HPDE6-E6E7 (cell line): ENCODE results near the gene CKB.

Source experiments
- DNase-seq: peaks from one replicate; pipeline ENCODE4 v3.0.0; 2011; ENCODE audit warnings: missing footprints; ENCODE audit errors: extremely low spot score

The CKB gene

GRCh38 chr14:103488071-103488470 is 34.6 kb downstream of the CKB start:
- DNase-seq: no peak

- no peak for DNase-seq
Measured at GRCh38 chr14:103485504-103485903, 37.1 kb downstream of the CKB start.

- DNase-seq: peak; percentile 66
Measured at GRCh38 chr14:103483600-103483999, 39.0 kb downstream of the CKB start.

GRCh38 chr14:103480595-103480994 is 42.0 kb downstream of the CKB start:
- DNase-seq: no peak

GRCh38 chr14:103476631-103477030 is 46.0 kb downstream of the CKB start:
- DNase-seq: no peak

- DNase-seq: no peak
Measured at GRCh38 chr14:103476065-103476464, 46.6 kb downstream of the CKB start.

- DNase-seq: no peak
Measured at GRCh38 chr14:103474893-103475292, 47.7 kb downstream of the CKB start.

- no peak for DNase-seq
Measured at GRCh38 chr14:103472939-103473338, 49.7 kb downstream of the CKB start.
